GM18858 (cell line): Measurements from ENCODE around the gene DDX23.

Experiments
- ATAC-seq: cut with Tn5 transposase; IDR thresholded peaks from one replicate; pipeline ENCODE4 v1.9.1; 2021; ENCODE audit not compliant: unreplicated experiment

Gene DDX23

DNA sequence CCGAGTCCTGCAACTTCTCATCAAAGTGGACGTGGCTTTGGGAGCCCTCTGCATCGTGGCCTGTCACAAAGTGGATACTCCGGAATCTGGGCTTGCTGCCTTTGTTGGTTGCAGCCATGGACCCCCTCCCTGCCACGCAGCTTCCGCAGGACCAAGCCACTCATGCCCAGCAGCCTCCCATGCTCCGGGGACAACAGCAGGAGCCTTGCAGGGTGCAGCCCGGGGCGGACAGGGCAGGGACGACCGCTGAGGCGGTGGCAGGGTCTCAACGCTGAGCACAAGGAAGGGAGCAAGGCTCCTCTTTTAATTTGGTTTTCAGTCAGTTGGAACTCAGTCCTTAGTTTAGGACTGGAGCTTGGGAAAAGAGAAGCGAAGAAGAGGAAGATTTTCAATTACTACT, 51.0 kb downstream of the DDX23 start:
- no peak for ATAC-seq

DNA sequence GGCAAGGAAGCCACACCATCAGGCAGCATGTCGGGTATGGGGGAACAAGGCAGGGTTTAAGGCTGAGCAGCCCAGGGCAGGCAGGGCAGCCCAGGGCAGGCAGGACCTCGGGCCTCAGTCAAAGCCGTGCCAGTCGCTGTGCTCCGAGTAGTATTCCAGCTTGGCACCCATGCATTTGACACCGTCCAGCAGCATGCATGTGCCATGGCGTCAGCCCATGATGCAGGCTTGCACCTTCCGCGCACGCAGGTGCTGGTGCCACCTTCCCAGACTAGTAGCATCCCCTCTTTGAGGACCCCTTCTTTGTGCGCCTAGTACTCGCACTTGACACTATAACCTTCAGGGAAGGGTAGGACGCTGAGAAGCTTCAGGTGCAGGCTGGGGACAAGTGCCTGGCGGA, 51.5 kb downstream of the DDX23 start:
- no peak for ATAC-seq

DNA sequence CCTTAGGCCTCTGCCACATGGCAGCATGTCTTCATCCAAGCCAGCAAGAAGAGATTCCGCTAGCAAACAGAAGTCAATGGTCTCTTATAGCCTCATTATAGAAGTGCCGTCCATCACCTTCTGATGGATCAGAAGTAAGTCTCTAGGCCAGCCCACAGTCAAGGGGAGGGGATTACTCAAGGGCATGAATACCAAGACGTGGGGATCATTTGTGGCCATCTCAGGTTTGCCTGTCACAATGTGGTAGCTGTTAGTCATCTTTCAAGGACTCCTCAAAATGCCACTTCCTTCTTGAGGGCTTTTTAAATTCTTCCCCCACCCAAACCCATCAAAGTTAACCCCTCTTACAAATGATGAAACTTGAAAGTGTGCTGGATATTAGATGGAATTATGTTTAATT, 55.0 kb downstream of the DDX23 start:
- ATAC-seq: no peak

DNA sequence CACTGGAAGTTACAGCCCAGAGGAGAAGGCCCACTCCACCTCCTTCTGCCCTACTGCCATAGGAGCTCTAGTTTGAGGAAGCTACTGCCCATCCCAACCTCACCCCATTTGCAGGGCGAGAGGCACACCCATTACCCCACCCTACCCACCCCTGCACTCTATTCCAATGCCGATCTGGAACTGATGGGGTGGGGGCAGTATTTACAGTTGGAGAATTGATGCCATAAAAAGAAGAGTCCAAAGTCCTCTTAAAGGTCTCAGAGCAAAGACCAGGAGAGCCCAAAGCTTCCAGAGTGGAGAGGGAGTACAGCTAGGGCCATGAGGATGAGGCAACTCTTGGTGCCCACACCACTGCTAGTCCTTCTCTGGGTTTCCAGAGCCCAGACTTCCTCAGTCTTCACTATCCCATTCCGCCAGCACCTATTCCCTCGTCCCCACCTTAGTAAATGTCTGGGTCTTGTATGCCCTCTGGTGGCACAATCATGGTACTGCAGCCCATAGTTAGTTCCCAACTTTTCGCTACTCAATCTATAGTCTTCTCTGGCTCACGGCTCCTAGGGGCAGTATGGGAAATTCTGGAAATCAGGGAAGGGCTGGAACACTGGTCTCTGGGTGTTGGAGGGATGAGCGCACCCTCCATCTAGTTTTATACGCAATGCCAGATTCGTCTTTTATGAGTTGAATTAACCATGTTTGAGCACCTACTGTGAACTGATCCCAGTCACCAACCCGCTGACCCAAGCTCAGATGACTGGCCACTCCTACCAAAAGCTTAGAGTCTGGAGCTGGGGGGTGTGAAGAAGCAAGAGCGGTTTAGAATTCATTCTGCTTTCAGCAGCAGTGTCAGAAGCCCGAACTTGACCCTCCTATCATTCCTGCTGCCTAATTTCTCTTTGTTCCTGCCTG, 56.2 kb downstream of the DDX23 start:
- no peak for ATAC-seq

DNA sequence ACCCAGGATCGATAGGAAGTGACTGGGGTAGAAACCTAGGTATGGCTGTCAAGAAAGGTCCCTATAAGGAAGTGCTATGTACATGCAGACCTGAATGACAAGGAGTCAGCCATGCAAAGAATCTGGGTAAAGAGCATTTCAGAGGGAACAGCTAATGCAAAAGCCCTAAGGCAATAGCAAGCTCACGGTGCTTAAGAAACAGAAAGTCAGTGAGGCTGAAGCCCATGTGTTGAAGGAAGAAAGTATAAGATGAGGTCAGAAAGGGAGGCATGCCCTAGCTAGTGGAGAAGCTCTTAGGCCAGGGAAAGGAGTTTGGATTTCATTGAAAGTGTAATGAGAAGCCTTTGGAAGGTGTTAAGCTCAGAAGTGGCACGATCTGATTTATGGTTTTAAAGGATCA, 57.1 kb downstream of the DDX23 start:
- ATAC-seq: no peak

DNA sequence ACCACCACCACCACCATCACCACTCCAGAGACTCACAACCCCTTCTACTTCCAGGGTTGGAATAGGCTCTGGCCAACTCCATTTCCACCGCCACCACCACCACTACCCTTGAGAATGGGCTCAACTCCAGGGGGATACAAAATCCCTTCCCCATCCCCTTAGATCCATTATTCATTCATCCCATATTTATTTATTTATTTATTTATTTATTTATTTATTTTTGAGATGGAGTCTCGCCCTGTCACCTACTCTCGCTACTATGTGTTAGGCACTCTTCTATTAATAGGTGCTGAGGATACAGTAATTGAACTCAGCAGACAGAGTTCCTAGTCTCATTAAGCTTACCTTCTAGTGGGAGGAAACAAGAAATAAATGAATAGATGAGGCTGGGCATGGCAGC, 58.3 kb downstream of the DDX23 start:
- no peak for ATAC-seq

DNA sequence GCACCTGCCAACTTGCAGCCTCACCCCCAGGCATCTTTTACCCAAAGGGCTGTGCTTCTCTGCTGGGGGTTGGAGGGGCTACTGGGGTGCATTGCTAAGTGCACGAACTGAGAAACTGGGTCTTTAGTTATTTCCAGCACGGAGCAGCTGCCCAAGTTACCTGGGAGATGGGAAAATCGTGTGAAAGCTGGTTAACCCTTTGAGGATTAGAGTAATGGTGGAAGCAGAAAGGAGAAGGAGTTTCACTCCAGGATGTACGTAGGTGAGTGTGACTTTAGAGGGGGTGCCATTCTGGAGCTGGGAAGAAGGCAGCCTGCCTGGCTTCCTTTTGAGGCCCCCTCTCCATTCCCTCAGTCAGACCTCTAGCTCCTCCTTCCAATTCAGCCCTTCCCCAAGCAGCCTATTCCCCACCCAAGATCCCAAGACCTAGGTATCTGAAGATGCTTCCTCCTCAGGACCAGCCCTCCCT, 62.1 kb downstream of the DDX23 start:
- no peak for ATAC-seq

DNA sequence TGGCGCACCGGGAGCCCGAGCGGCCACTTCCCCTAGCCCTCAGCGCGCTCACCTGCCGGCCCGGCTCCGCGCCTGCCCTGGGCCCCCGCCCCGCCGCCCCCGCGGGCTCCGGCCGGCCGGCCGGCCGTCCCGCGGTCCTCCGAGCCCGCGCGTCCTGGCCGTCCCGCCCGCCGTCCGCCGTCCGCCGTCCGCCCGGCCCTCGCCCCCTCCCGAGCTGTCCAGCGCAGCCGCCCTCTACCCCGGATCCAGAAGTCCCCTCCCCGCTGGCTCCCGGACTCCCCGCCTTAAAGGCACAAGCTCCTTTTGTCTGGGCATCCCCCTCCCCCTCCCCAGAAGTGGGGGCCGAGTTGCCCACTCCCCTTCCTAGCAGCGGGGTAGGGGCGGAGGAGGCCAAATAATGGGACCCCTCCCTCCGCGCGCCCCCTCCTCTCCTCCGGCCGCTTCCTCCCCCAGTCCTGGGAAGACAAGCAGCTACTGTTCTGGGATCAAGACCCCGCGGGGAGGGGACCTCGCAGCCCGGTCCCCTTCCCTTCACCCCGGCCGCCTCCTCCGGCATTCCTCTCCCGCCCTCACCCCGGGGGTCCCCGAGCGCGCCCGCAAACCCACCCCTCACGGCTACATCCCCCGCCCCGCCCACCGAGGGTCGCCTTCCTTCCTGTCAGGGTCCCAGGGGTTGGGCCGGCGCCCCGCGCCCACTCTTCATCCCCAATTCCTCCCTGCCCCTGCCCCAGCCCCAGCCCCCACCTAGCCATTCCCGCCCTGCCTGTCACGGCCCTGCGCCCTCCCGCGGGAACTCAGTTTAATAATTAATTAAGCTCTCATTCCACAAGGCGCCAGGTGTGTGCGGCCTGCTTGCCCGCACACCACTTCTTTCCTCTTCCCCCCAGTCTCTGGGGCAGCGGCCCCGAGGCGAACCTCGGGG, 62.8 kb downstream of the DDX23 start, which contains the start of gene ADCY6:
Gene ADCY6 (minus strand): TSS at position 236 of the 922 bp plus-strand sequence. CDS start 5,655 bp downstream, outside the sequence.
- ATAC-seq: no peak

DNA sequence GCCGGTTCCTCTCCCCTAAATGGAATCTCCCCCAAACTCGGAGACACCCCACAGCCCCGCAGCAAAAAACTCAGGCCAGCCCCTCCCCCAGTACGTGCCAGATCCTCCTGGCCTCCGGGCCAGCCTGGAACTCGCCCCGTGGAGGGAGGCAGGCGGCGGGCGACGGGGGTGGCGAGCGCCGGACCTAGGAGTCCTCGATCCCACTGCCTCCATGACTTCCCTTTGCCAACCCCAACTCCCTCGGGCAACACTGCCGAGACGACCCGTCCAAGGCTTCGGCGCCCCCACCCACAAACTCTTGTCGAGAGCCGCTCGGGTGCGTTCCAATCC, 63.5 kb downstream of the DDX23 start:
- ATAC-seq: no peak

DNA sequence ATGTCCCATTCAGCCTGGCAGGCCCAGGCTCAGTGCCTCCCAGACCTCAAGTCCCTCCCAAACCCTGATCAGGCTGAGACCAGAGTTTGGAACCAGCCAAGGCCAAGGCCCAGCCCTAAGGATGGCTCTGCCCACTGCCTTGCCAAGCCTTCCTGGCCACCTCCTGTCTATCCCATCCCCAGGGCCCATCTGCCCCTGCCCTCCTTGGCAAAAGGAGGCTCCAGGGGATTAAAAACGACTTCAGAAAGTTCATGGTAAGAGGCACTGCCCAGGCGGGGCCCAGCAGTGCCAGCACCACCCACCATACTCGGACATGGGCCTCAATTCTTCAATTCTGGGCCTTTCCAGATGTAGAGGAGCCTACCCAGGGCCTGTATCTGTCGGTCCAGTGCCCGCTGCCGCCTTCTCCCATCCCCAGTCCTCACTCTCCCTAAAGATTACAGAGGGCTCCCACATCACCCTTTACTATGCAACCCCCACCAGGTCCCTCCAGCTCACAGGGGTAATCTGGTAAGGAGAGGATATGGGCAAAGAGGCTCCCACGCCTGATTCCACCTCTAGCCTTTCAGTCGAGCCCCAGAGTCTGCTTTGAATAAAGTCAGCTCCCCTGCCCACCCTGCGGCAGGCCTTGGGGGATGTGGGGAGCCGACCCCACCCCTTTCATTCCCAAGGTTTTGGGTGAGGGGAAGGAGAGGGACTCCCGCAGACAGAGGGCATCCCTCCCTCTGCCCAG, 64.0 kb downstream of the DDX23 start:
- no peak for ATAC-seq

DNA sequence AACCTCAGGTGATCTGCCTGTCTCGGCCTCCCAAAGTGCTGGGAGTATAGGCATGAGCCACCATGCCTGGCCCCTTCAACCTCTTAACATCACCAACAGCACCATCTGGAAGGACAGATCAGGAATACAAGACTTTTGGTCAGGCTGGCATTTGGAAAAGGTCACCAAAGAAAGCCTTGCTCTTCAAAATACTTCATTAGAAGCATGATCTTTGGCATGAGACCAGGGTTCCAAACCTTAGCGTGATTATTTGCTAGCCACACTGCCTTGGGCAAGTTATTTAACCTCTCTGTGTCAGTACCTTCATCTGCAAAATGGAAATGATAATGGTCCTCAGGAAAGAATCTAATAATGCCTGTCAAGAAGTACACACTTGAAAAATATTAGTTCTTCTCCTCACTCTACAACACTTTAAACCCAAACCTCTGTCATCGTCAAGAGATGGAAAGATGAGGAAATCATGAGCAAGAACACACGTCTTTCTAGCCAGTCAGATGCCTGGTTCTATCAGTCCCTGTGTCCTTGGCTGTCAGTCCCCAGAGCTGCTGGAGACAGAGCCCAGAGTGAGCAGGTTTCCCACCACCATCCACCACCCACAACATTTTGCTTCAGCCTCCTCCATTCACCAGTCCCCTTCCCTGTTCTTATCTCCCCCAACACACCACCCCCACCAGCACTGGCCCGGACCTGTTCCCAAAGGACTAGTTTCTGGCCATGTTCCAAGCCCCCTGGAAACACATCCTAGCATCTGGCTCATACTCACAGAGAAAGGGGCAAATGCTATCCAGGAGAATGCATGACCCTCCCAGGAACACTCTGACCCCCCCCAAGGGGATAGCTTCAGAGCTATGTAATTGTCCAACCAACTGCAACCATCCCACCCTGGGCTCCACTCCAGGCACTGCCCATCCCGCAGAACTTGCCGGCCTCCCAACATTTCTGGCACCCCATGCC, 65.1 kb downstream of the DDX23 start:
- no peak for ATAC-seq

DNA sequence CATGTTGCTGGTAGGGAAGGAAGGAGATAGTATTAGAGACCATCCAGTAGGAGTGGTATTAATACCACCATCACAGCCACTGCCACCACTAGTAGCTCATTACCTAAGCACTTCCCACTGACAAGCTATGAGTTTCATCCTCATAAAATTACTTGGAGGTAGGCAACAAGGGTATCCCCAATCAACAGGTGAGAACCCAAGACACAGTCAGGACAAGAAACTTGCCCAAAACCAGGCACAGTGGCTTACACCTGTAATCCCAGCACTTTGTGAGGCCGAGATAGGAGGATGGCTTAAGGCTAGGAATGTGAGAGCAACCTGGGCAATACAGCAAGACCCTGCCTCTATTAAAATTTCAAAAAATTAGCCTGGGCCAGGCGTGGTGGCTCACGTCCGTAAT, 68.5 kb downstream of the DDX23 start:
- no peak for ATAC-seq

DNA sequence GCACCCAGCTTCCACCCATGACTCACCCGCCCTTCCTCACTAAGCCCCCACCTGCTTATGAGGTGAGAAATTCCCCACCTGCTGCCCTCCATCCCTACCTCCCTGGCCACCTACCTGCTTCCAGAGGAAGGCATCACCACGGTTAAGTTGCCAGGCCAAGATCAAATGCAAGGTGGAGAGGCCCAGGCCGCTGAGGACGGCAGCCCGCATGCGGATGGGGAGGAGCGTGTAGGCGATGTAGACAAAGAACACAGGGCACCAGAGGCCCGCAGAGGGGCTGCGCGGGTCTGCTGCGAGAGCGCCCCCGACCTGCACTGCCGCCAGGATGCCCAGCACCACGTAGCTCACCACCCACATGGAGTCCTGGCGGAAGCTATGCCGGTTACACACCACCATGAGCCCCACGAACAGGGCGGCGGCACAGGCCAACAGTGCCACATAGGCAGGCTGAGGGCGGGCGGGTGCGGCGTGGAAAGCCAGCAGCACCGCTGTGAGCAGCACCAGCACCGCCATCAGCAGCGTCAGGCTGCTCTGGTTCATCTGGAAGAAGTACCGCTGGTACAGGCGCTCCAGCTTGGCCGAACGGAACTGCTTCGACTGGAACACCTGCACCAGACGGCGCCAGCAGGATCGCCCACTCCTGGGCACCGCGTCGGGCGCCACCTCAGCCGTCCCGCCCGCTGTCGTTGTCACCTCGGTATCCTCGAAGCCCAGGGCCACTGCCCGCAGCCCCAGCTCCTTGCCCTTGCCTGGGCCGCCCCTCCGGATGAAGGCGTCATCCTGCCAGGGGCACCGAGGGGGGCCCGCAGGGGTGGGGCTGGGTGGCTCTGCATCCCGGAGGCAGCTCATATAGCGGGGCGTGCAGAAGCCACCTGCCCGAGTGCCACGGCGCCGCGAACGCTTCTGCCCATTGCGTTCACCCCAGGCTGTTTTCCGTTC, 69.2 kb downstream of the DDX23 start:
- ATAC-seq: no peak

DNA sequence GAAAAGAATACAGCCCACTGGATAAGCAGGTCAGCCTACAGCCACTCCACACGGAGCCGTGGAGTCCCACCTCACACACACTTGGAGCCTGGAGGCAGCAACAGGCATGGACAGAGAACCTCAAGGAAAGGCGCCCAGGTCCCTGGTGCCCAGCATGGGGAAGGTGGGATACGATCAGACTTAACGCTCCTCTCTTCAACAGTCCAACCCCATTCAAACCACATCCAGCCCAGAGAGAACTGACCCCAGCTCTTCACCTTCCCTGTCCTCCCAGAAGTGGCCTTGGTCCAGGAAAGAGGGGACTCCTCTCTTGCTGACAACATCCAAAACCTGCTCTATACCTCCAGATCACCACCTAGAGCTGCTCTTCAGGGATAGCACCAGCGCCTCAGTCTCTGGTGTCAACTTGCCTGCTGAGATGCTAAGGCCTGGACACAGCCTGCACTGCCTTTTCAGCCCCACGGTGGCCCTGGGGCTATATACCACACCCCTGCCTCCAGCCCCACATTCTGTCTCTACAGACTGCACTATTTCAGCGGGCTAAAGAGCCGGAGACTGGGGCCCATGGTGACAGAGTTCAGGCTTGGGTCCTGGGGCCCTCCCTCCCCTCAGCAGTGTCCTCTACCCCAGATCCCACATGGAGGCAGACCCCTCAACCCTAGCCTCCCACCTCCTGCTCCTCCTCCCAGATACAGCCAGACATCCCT, 70.1 kb downstream of the DDX23 start:
- ATAC-seq: no peak

DNA sequence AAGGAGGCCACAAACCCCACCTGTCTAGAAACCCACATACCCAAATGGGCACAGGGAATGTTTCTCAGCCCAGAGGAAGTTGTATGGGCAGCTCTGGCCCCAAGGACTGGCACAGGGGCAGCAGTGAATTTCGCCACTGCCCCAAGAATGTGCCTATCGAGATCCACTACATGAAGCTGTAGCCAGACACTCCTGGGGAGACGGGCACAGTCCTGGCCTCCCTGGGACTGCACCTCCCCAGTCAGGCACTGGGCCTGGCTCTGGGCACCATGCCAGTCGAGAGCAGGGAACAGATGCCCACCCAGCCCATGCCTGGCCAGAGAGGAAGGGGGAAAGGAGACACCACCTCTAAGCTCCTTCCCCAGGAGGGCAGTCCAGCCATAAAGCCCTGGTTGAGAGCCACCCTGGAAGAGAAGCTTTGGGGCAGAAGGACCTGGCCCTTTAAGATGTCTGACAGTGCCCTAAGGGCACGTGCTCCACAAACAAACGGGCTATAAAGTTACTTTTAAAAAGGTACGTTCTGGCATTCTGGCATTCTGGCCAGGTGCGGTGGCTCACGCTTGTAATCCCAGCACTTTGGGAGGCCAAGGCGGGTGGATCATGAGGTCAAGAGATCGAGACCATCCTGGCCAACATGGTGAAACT, 71.5 kb downstream of the DDX23 start:
- ATAC-seq: no peak

DNA sequence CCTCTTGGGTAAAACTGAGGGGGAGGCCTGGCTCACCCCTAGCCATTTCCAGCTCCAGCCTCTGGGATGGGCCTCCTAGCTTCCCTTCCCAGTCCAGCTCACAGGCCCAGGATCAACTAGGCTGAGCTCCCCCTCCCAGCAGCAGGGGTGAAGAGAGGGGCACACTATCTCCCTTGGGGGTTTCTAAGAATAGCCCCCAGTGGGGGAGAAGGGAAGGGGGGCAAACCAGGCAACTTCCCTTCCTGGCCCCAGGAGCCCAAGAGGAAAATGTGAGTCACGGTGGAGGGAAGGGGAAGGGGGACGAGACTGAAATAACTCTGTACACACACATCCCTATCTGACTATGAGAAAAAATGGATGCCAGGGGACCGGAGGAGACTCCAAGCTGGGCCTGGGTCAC, 72.1 kb downstream of the DDX23 start:
- ATAC-seq: no peak
